Endodermal cell (in vitro differentiated cells): ENCODE data around the gene SPATS2. TPM values are rescaled to one million over a fixed set of nuclear protein-coding genes. Genes with fewer than 3 reads are reported as not detected.

Source experiments
- DNase-seq: peaks from one replicate; pipeline ENCODE4 v3.0.0-alpha.2; 2017
- H3K27ac ChIP-seq: 2 replicates; pipeline ENCODE4 v1.5.1; 2013; ENCODE audit warnings: mild to moderate bottlenecking, low read depth, low read length, moderate library complexity
- H3K27me3 ChIP-seq: 2 replicates; pipeline ENCODE4 v1.6.1; 2013; ENCODE audit warnings: mild to moderate bottlenecking, low read length, moderate library complexity; ENCODE audit not compliant: insufficient read depth, control insufficient read depth, poor library complexity, severe bottlenecking
- H3K36me3 ChIP-seq: 2 replicates; pipeline ENCODE4 v1.7.0; 2013; ENCODE audit warnings: mild to moderate bottlenecking, low read length, moderate library complexity; ENCODE audit not compliant: control insufficient read depth, insufficient read depth
- H3K4me1 ChIP-seq: one replicate; pipeline ENCODE4 v1.7.0; 2013; ENCODE audit warnings: low read length; ENCODE audit not compliant: control insufficient read depth, insufficient read depth
- H3K4me3 ChIP-seq: 2 replicates; pipeline ENCODE4 v1.5.1; 2013; ENCODE audit warnings: mild to moderate bottlenecking, low read length, moderate library complexity
- H3K9ac ChIP-seq: 2 replicates; pipeline ENCODE4 v1.6.1; 2013; ENCODE audit warnings: mild to moderate bottlenecking, low read length, moderate library complexity; ENCODE audit not compliant: poor library complexity, severe bottlenecking; ENCODE audit errors: extremely low read depth
- H3K9me3 ChIP-seq: 2 replicates; pipeline ENCODE4 v1.6.1; 2013; ENCODE audit warnings: mild to moderate bottlenecking, low read length, moderate library complexity; ENCODE audit not compliant: control insufficient read depth
- H3K27ac Mint-ChIP-seq: 2 replicates; pipeline ENCODE4 v1.8.0; 2020; ENCODE audit warnings: mixed read lengths
- H3K27me3 Mint-ChIP-seq: 2 replicates; pipeline ENCODE4 v1.8.0; 2021; ENCODE audit warnings: mild to moderate bottlenecking, mixed read lengths; ENCODE audit not compliant: insufficient read depth
- H3K36me3 Mint-ChIP-seq: 2 replicates; pipeline ENCODE4 v1.8.0; 2020; ENCODE audit warnings: low read depth, mixed read lengths
- H3K4me1 Mint-ChIP-seq: 2 replicates; pipeline ENCODE4 v1.8.0; 2020; ENCODE audit warnings: mixed read lengths
- H3K4me3 Mint-ChIP-seq: 2 replicates; pipeline ENCODE4 v1.8.0; 2020; ENCODE audit warnings: mild to moderate bottlenecking, moderate library complexity, mixed read lengths
- H3K9me3 Mint-ChIP-seq: 2 replicates; pipeline ENCODE4 v1.8.0; 2020; ENCODE audit warnings: mild to moderate bottlenecking, mixed read lengths
- WGBS, 2 experiments: methylation state at CpG; one replicate each; pipeline versions ENCODE4 v1.1.5 to v1.1.7; 2013; ENCODE audit warnings: missing lambda C conversion rate in 2 of 2, mixed read lengths in 1 of 2; ENCODE audit not compliant: insufficient coverage in 1 of 2, insufficient read length in 1 of 2; 5-methylcytosine and 5-hydroxymethylcytosine counted together
- total RNA-seq, 2 donors: library from RNA; stranded (reverse); fragmentation: NEBNext Ultra II Directional in 1 of 2; extraction: Animal tissue kit (Norgen Biotek cat#: 25700) in 1 of 2; gene quantifications; 2 replicates in 1 of 2; 3 replicates in 1 of 2; pipeline ENCODE4 v1.2.1, GENCODE V29; 2021
- TF ChIP-seq, protein P1 (sequence below): fragments of 200-600 bp; sonication (generic); conservative IDR thresholded peaks from 2 replicates; pipeline ENCODE4 v1.5.0; 2021; ENCODE audit warnings: antibody characterized with exemption, mild to moderate bottlenecking

SPATS2 gene
- total RNA-seq, 2 donors from 2014 or later, result 50.2 to 64.8 TPM

DNA sequence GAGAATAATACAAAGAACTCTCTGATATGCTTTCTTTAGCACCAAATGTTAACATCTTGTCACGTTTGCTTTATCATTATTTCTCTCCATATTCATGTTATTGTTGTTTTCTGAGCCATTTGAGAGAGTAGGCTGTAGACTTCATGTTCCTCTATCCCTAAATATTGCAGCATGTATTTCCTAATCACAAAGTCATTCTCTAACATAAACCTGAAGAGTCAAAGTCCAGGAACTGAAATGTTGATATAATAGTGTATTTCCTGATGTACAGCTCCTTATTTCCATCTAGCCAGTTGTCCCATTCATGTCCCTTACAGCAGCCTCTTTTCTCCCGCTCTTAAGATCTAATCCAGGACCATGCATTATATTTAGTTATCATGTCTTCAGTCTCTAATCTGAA lies 72.8 kb downstream of the SPATS2 start:
- WGBS, 2 experiments, result 98 to 100% methylated on average over 1 to 2 of the region's 2 CpGs
- no peak overlapping the region for H3K27ac Mint-ChIP-seq
- peaks cover 15% of the 10 kb centered on the region for H3K36me3 ChIP-seq
- no peak overlapping the region for H3K27ac ChIP-seq
- H3K27me3 Mint-ChIP-seq, result no peaks in the 10 kb centered on the region
- DNase-seq, result no peak
- peaks cover 9% of the 10 kb centered on the region for H3K9me3 ChIP-seq
- no peak overlapping the region for H3K4me3 Mint-ChIP-seq
- no peaks in the 10 kb centered on the region for H3K27me3 ChIP-seq
- peaks cover 11% of the 10 kb centered on the region for H3K9me3 Mint-ChIP-seq
- peaks cover 13% of the 10 kb centered on the region for H3K4me1 Mint-ChIP-seq
- H3K9ac ChIP-seq, result no peak overlapping the region
- no peak overlapping the region for H3K4me3 ChIP-seq
- H3K36me3 Mint-ChIP-seq, result peaks cover 16% of the 10 kb centered on the region
- TF ChIP-seq, protein P1, sequence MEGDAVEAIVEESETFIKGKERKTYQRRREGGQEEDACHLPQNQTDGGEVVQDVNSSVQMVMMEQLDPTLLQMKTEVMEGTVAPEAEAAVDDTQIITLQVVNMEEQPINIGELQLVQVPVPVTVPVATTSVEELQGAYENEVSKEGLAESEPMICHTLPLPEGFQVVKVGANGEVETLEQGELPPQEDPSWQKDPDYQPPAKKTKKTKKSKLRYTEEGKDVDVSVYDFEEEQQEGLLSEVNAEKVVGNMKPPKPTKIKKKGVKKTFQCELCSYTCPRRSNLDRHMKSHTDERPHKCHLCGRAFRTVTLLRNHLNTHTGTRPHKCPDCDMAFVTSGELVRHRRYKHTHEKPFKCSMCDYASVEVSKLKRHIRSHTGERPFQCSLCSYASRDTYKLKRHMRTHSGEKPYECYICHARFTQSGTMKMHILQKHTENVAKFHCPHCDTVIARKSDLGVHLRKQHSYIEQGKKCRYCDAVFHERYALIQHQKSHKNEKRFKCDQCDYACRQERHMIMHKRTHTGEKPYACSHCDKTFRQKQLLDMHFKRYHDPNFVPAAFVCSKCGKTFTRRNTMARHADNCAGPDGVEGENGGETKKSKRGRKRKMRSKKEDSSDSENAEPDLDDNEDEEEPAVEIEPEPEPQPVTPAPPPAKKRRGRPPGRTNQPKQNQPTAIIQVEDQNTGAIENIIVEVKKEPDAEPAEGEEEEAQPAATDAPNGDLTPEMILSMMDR, result no peak
- H3K4me1 ChIP-seq, result no peaks in the 10 kb centered on the region

DNA sequence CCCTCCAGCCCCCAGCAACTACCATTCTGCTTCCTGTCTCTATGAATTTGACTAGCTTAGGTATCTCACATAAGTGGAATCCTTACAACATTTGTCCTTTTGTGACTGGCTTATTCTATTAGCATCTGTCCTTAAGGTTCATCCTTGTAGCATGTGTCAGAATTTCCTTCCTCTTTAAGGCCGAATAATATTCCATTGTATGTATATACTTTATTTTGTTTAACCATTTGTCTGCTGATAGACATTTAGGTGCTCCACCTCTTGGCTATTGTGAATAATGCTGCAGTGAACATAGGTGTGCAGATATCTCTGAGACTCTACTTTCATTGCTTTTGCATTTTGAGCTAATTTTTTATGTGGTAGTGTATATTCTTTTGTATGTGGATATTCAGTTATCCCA lies 75.7 kb downstream of the SPATS2 start:
- no peak for DNase-seq
- no peaks in the 10 kb centered on the region for H3K27me3 Mint-ChIP-seq
- Histone ChIP-seq H3K9me3 (peaks cover 20% of the 10 kb centered on the region), H3K9ac (no peak overlapping the region), H3K4me3 (no peak overlapping the region), H3K4me1 (no peaks in the 10 kb centered on the region), H3K36me3 (peaks cover 21% of the 10 kb centered on the region), H3K27me3 (no peaks in the 10 kb centered on the region), H3K27ac (no peak overlapping the region)
- TF ChIP-seq, protein P1, result no peak
- peaks cover 13% of the 10 kb centered on the region for H3K4me1 Mint-ChIP-seq
- H3K4me3 Mint-ChIP-seq, result no peak overlapping the region
- WGBS, 2 experiments, result 100% methylated on average over 1 of the region's 1 CpG; no CpG with 5 or more reads in 1 of the 2 experiments
- peaks cover 23% of the 10 kb centered on the region for H3K9me3 Mint-ChIP-seq
- peaks cover 32% of the 10 kb centered on the region for H3K36me3 Mint-ChIP-seq
- H3K27ac Mint-ChIP-seq, result no peak overlapping the region

GRCh38 chr12:49446571-49446970 lies 79.3 kb downstream of the SPATS2 start:
- no peak overlapping the region for H3K4me3 Mint-ChIP-seq
- H3K36me3 Mint-ChIP-seq, result peaks cover 50% of the 10 kb centered on the region
- peaks cover 23% of the 10 kb centered on the region for H3K9me3 ChIP-seq
- H3K36me3 ChIP-seq, result peaks cover 17% of the 10 kb centered on the region
- H3K9me3 Mint-ChIP-seq, result peaks cover 37% of the 10 kb centered on the region
- H3K27me3 Mint-ChIP-seq, result no peaks in the 10 kb centered on the region
- H3K4me3 ChIP-seq, result no peak overlapping the region
- H3K4me1 ChIP-seq, result no peaks in the 10 kb centered on the region
- peaks cover 7% of the 10 kb centered on the region for H3K4me1 Mint-ChIP-seq
- TF ChIP-seq, protein P1, result no peak
- H3K9ac ChIP-seq, result no peak overlapping the region
- H3K27me3 ChIP-seq, result no peaks in the 10 kb centered on the region
- no peak overlapping the region for H3K27ac ChIP-seq
- no peak overlapping the region for H3K27ac Mint-ChIP-seq
- no peak for DNase-seq
- 92 to 100% methylated on average over 3 to 4 of the region's 4 CpGs for WGBS, 2 experiments
